Measurements from ENCODE around the gene PIK3C3.

PIK3C3 gene

DNA sequence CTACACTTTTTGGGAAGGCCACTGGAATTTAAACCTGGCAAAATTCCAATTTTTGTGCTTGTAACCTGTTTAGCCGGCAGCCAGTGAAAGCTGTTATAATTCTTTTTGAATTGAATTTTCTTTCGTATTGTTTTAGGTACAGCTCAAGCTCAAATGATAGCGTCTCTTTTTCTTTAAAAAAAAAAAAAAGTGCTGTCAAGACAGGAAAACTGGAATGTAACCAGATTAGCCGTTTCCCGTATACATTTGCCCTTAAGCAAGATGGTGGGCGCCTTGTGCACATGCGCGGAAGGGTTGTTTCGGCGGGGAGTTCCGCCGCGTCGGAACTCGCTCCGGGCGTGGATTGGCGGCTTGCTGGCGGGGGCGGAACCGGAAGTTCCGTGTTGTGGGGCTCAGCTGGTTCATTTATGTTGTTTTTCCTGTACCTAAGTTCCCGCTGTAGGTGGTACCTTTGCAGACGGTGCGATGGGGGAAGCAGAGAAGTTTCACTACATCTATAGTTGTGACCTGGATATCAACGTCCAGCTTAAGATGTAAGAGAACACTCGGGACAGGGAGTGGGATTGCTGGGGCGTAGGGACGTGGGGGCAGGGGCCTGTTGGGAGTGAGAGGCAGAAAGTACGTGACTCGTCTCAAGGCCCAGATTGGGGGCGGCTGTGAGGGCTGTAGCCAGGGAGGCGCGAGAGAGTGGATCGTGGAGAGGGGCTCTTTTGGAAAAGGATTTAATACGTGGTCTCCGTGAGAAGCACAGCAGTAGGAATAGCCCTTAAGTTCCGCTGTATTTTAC, at the start of gene PIK3C3:
TSS of gene PIK3C3 (plus strand) at position 408 of the 787 bp plus-strand sequence. CDS start at position 466, 58 bp downstream.
- peaks cover 22% of the 10 kb centered on the region for H3K36me3 ChIP-seq (ENCODE audit: control insufficient read depth, insufficient read depth, low read length)
- H3K9ac ChIP-seq (ENCODE audit: low read depth, low read length), result peak within 1 kb of the TSS; percentile 76
- H3K9me3 ChIP-seq (ENCODE audit: control insufficient read depth, insufficient read depth, low read length), result no peaks in the 10 kb centered on the region
- H3K27me3 ChIP-seq (ENCODE audit: control insufficient read depth, insufficient read depth, low read length), result peaks cover 3% of the 10 kb centered on the region; the same call in 1 of the 2 replicates
- H3K4me1 ChIP-seq (ENCODE audit: control insufficient read depth, insufficient read depth, low read length), result no peaks in the 10 kb centered on the region; the same call in 1 of the 2 replicates
- peak within 1 kb of the TSS; percentile 98 for H3K4me3 ChIP-seq (ENCODE audit: low read depth, low read length)
- peak within 1 kb of the TSS; percentile 76 for H3K27ac ChIP-seq (ENCODE audit: low read depth, low read length)

DNA sequence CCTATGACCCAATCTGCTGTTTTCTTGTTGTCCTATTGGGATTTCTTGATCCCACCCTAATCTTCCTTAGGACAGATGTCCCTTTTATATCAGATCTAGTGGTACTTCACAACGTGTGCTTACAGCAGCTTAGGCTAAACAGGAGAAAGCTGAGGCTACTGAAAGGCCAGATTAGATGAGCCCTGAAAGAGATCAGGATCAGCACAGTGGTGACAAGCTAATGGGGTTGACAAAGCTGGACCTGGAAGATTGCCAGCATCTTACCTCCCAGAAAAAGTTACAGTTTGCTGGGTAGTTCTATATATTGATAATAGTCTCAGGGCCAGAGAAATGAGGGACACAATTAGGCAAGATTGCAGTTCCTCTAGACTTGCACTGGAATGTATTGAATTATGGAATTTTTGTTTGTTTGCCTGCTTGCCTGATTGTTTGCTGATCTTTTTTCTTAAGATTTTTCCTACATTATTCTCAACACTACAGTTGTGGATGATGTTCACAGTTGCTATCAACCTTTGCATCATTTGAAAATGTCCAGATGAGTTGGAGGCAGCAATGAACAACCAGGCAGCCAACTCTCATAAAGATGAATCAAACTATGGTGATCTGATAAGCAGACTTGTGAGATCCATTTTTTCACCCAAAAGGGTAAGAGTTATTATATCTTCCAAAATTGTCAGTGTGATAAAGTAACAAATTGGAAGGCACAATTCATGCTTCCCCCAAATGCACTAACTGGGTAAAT, 49.1 kb upstream of the PIK3C3 start:
- no peaks in the 10 kb centered on the region for H3K27me3 ChIP-seq (ENCODE audit: control insufficient read depth, insufficient read depth, low read length)
- no peaks in the 10 kb centered on the region for H3K9me3 ChIP-seq (ENCODE audit: control insufficient read depth, insufficient read depth, low read length)
- no peaks in the 10 kb centered on the region for H3K36me3 ChIP-seq (ENCODE audit: control insufficient read depth, insufficient read depth, low read length)

DNA sequence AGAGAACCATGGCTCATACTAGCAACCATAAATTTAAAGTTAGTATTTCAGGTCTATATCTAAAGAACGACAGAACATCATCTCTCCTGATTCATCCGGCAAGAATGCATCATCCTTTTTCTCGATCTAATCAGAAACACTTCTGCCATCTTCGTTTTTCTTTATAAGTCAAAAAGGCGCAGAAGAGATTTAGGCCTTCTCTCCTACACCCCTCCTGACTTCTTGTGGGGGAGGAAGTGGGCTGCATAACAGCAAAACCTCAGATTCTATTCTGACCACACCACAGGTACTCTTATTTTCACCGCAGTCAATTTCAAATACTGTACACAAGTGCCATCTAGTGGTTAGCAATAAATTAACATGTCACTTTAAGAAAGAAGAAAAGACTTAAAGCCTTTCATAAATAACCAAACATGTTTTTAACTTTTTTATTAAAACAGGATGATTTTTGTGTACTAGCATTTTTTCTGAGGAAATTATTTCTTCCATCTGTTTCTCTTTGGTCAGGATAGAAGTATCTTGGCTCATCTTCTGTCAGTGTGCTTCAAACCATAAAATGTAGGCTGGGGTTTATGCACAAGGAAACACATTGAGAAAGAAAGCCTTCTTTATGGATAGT, 48.4 kb upstream of the PIK3C3 start:
- H3K4me3 ChIP-seq (ENCODE audit: low read depth, low read length), result no peak overlapping the region

More for the DNA sequence above, 49.1 kb upstream of the PIK3C3 start:
- no peak overlapping the region for H3K4me3 ChIP-seq (ENCODE audit: low read depth, low read length)
- H3K9ac ChIP-seq (ENCODE audit: low read depth, low read length), result no peak overlapping the region
- no peak overlapping the region for H3K27ac ChIP-seq (ENCODE audit: low read depth, low read length)
- H3K4me1 ChIP-seq (ENCODE audit: control insufficient read depth, insufficient read depth, low read length), result no peaks in the 10 kb centered on the region

GRCh38 chr18:41917181-41917580, 37.9 kb upstream of the PIK3C3 start:
- no peaks in the 10 kb centered on the region for H3K27me3 ChIP-seq (ENCODE audit: control insufficient read depth, insufficient read depth, low read length)
- H3K9ac ChIP-seq (ENCODE audit: low read depth, low read length), result no peak overlapping the region
- no peaks in the 10 kb centered on the region for H3K9me3 ChIP-seq (ENCODE audit: control insufficient read depth, insufficient read depth, low read length)
- no peak overlapping the region for H3K27ac ChIP-seq (ENCODE audit: low read depth, low read length)
- no peaks in the 10 kb centered on the region for H3K36me3 ChIP-seq (ENCODE audit: control insufficient read depth, insufficient read depth, low read length)
- H3K4me1 ChIP-seq (ENCODE audit: control insufficient read depth, insufficient read depth, low read length), result no peaks in the 10 kb centered on the region
- no peak overlapping the region for H3K4me3 ChIP-seq (ENCODE audit: low read depth, low read length)

More for the DNA sequence above, 48.4 kb upstream of the PIK3C3 start:
- Histone ChIP-seq H3K27ac (ENCODE audit: low read depth, low read length) (no peak overlapping the region), H3K36me3 (ENCODE audit: control insufficient read depth, insufficient read depth, low read length) (no peaks in the 10 kb centered on the region), H3K9me3 (ENCODE audit: control insufficient read depth, insufficient read depth, low read length) (no peaks in the 10 kb centered on the region), H3K9ac (ENCODE audit: low read depth, low read length) (no peak overlapping the region), H3K4me1 (ENCODE audit: control insufficient read depth, insufficient read depth, low read length) (no peaks in the 10 kb centered on the region), H3K27me3 (ENCODE audit: control insufficient read depth, insufficient read depth, low read length) (no peaks in the 10 kb centered on the region)

DNA sequence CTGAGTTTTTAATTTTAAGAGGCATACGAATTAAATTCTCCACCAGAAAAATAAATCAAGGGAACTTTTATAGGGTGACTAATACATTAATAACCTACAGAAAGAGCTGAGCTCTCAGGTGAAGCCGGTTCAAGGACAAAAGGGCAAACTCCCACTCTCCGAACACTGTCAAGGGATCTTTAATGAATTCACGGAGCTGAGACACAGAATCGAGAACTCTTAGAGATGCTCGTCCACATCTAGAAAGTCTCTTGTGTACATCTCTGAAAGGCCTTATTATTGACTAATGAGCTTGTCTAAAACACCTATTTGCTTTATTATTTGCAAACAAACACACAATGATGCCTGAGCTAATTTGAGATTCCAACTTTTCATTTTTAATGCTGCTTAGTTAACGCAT, 33.3 kb upstream of the PIK3C3 start:
- no peaks in the 10 kb centered on the region for H3K4me1 ChIP-seq (ENCODE audit: control insufficient read depth, insufficient read depth, low read length)
- H3K36me3 ChIP-seq (ENCODE audit: control insufficient read depth, insufficient read depth, low read length), result no peaks in the 10 kb centered on the region

DNA sequence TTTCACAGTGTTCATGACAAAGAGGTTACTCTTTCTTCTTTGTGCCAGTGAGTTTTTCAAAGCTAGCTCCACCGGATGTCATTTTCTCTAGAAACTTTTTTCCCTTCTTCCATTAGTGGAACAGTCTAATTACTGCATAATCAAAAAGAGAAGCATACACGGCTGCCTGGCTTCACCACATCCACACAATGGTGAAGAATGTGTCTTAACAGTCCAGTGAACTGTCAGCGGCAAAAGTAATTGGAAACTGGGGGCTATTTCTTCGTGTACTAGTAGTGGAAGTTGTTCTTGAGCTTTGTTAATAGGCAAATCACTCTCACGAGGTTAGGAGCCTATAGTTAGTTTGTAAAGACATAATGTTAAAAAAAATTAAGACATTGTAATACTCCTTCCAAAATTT, 32.9 kb upstream of the PIK3C3 start:
- Histone ChIP-seq H3K9me3 (ENCODE audit: control insufficient read depth, insufficient read depth, low read length) (no peaks in the 10 kb centered on the region), H3K9ac (ENCODE audit: low read depth, low read length) (no peak overlapping the region), H3K27me3 (ENCODE audit: control insufficient read depth, insufficient read depth, low read length) (no peaks in the 10 kb centered on the region), H3K36me3 (ENCODE audit: control insufficient read depth, insufficient read depth, low read length) (no peaks in the 10 kb centered on the region), H3K4me3 (ENCODE audit: low read depth, low read length) (no peak overlapping the region), H3K4me1 (ENCODE audit: control insufficient read depth, insufficient read depth, low read length) (no peaks in the 10 kb centered on the region), H3K27ac (ENCODE audit: low read depth, low read length) (no peak overlapping the region)

More for the DNA sequence above, 33.3 kb upstream of the PIK3C3 start:
- no peaks in the 10 kb centered on the region for H3K27me3 ChIP-seq (ENCODE audit: control insufficient read depth, insufficient read depth, low read length)
- no peak overlapping the region for H3K27ac ChIP-seq (ENCODE audit: low read depth, low read length)
- H3K9ac ChIP-seq (ENCODE audit: low read depth, low read length), result no peak overlapping the region
- H3K9me3 ChIP-seq (ENCODE audit: control insufficient read depth, insufficient read depth, low read length), result no peaks in the 10 kb centered on the region
- no peak overlapping the region for H3K4me3 ChIP-seq (ENCODE audit: low read depth, low read length)

- Histone ChIP-seq H3K4me3 (ENCODE audit: low read depth, low read length) (no peak overlapping the region), H3K27me3 (ENCODE audit: control insufficient read depth, insufficient read depth, low read length) (no peaks in the 10 kb centered on the region), H3K9me3 (ENCODE audit: control insufficient read depth, insufficient read depth, low read length) (no peaks in the 10 kb centered on the region), H3K9ac (ENCODE audit: low read depth, low read length) (no peak overlapping the region), H3K36me3 (ENCODE audit: control insufficient read depth, insufficient read depth, low read length) (no peaks in the 10 kb centered on the region), H3K27ac (ENCODE audit: low read depth, low read length) (no peak overlapping the region), H3K4me1 (ENCODE audit: control insufficient read depth, insufficient read depth, low read length) (no peaks in the 10 kb centered on the region)
Measured at GRCh38 chr18:41922841-41923240, 32.2 kb upstream of the PIK3C3 start.

GRCh38 chr18:41923446-41923845, 31.6 kb upstream of the PIK3C3 start:
- Histone ChIP-seq H3K9me3 (ENCODE audit: control insufficient read depth, insufficient read depth, low read length) (no peaks in the 10 kb centered on the region), H3K36me3 (ENCODE audit: control insufficient read depth, insufficient read depth, low read length) (no peaks in the 10 kb centered on the region), H3K27me3 (ENCODE audit: control insufficient read depth, insufficient read depth, low read length) (no peaks in the 10 kb centered on the region), H3K9ac (ENCODE audit: low read depth, low read length) (no peak overlapping the region), H3K27ac (ENCODE audit: low read depth, low read length) (no peak overlapping the region), H3K4me1 (ENCODE audit: control insufficient read depth, insufficient read depth, low read length) (no peaks in the 10 kb centered on the region), H3K4me3 (ENCODE audit: low read depth, low read length) (no peak overlapping the region)

- H3K27me3 ChIP-seq (ENCODE audit: control insufficient read depth, insufficient read depth, low read length), result no peaks in the 10 kb centered on the region
- no peak overlapping the region for H3K4me3 ChIP-seq (ENCODE audit: low read depth, low read length)
- no peak overlapping the region for H3K27ac ChIP-seq (ENCODE audit: low read depth, low read length)
- no peaks in the 10 kb centered on the region for H3K36me3 ChIP-seq (ENCODE audit: control insufficient read depth, insufficient read depth, low read length)
- H3K9ac ChIP-seq (ENCODE audit: low read depth, low read length), result no peak overlapping the region
- no peaks in the 10 kb centered on the region for H3K9me3 ChIP-seq (ENCODE audit: control insufficient read depth, insufficient read depth, low read length)
- no peaks in the 10 kb centered on the region; the same call in 1 of the 2 replicates for H3K4me1 ChIP-seq (ENCODE audit: control insufficient read depth, insufficient read depth, low read length)
Measured at GRCh38 chr18:41928581-41928980, 26.5 kb upstream of the PIK3C3 start.

DNA sequence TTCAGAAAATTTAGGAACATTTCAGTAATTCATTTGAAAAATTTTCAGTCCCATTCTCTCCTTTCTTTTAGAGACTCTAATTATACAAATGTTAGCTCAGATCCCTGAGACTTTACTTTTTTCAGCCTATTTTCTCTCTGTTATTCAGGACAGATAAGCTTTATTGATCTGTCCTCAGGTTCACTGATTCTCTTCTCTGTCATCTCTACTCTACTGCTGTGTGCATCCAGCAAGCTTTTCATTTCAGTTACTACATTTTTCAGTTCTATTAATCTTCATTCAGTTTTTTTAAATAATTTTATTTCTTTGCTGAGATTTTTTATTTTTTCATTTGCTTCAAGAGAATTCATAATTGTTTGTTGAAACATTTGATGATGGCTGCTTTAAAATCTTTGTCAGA, 22.1 kb upstream of the PIK3C3 start:
- Histone ChIP-seq H3K9me3 (ENCODE audit: control insufficient read depth, insufficient read depth, low read length) (no peaks in the 10 kb centered on the region), H3K27ac (ENCODE audit: low read depth, low read length) (no peak overlapping the region), H3K9ac (ENCODE audit: low read depth, low read length) (no peak overlapping the region), H3K4me3 (ENCODE audit: low read depth, low read length) (no peak overlapping the region), H3K4me1 (ENCODE audit: control insufficient read depth, insufficient read depth, low read length) (peaks cover 3% of the 10 kb centered on the region; the same call in 1 of the 2 replicates), H3K27me3 (ENCODE audit: control insufficient read depth, insufficient read depth, low read length) (no peaks in the 10 kb centered on the region), H3K36me3 (ENCODE audit: control insufficient read depth, insufficient read depth, low read length) (no peaks in the 10 kb centered on the region)

DNA sequence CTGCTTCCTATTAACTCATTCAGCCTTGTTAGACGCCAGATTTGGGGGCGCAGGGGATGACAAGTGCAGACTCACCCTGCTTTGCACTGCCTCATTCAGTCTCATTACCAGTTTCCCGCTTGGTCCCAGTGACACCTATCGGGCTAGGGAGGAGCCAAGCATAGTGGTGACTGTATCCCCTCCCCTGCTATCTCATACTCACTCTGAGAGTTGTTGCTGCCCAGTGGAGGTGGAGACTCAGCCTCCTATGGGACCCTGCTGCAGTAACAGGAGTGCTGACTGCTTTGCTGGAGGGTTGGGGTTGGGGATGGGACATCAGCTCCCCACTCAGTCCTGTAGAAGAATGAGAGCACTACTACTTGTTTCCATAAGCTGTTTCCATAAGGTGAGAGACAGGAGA, 21.3 kb upstream of the PIK3C3 start:
- no peak overlapping the region for H3K9ac ChIP-seq (ENCODE audit: low read depth, low read length)
- no peaks in the 10 kb centered on the region for H3K27me3 ChIP-seq (ENCODE audit: control insufficient read depth, insufficient read depth, low read length)
- H3K27ac ChIP-seq (ENCODE audit: low read depth, low read length), result no peak overlapping the region
- H3K9me3 ChIP-seq (ENCODE audit: control insufficient read depth, insufficient read depth, low read length), result no peaks in the 10 kb centered on the region
- peaks cover 3% of the 10 kb centered on the region; the same call in 1 of the 2 replicates for H3K4me1 ChIP-seq (ENCODE audit: control insufficient read depth, insufficient read depth, low read length)
- no peaks in the 10 kb centered on the region for H3K36me3 ChIP-seq (ENCODE audit: control insufficient read depth, insufficient read depth, low read length)
- no peak overlapping the region for H3K4me3 ChIP-seq (ENCODE audit: low read depth, low read length)
